H9 (cell line): ENCODE results near the gene MBD3L3. TPM values are rescaled to one million over a fixed set of nuclear protein-coding genes. Genes with fewer than 3 reads are reported as not detected.

Source experiments
- DNase-seq: peaks from one replicate; pipeline ENCODE4 v3.0.0-alpha.2; 2017
- H2AFZ ChIP-seq: one replicate; pipeline ENCODE4 v1.6.1; 2013; ENCODE audit warnings: mild to moderate bottlenecking, low read length, control low read depth, moderate library complexity
- H2AK5ac ChIP-seq: 2 replicates; pipeline ENCODE4 v1.6.1; 2013; ENCODE audit warnings: low read length, control low read depth, mixed read lengths; ENCODE audit not compliant: insufficient read length
- H2BK120ac ChIP-seq: one replicate; pipeline ENCODE4 v1.6.1; 2013; ENCODE audit warnings: low read depth, mild to moderate bottlenecking, low read length, control low read depth, inconsistent platforms; ENCODE audit not compliant: poor library complexity, severe bottlenecking
- H2BK12ac ChIP-seq: 2 replicates; pipeline ENCODE4 v1.6.1; 2013; ENCODE audit warnings: low read length, control low read depth, mixed read lengths, low read depth; ENCODE audit not compliant: insufficient read length
- H2BK15ac ChIP-seq: 2 replicates; pipeline ENCODE4 v1.6.1; 2013; ENCODE audit warnings: low read depth, low read length, control low read depth
- H2BK20ac ChIP-seq: one replicate; pipeline ENCODE4 v1.6.1; 2013; ENCODE audit warnings: low read depth, mild to moderate bottlenecking, low read length, control low read depth, inconsistent platforms; ENCODE audit not compliant: poor library complexity, severe bottlenecking
- H2BK5ac ChIP-seq: 2 replicates; pipeline ENCODE4 v1.6.1; 2013; ENCODE audit warnings: low read length, control low read depth, mixed read lengths; ENCODE audit not compliant: insufficient read length
- H3K14ac ChIP-seq: 2 replicates; pipeline ENCODE4 v1.6.1; 2013; ENCODE audit warnings: low read length, control low read depth; ENCODE audit not compliant: insufficient read depth
- H3K18ac ChIP-seq: 2 replicates; pipeline ENCODE4 v1.6.1; 2013; ENCODE audit warnings: low read depth, mild to moderate bottlenecking, mixed read lengths, low read length, control low read depth; ENCODE audit not compliant: insufficient read length
- H3K23ac ChIP-seq: 2 replicates; pipeline ENCODE4 v1.6.1; 2013; ENCODE audit warnings: low read length, control low read depth, mixed read lengths, low read depth; ENCODE audit not compliant: insufficient read length
- H3K23me2 ChIP-seq: 2 replicates; pipeline ENCODE4 v1.6.1; 2013; ENCODE audit warnings: low read depth, mild to moderate bottlenecking, mixed read lengths, low read length, control low read depth; ENCODE audit not compliant: insufficient read length, poor library complexity, severe bottlenecking
- H3K27ac ChIP-seq: 2 replicates; pipeline ENCODE4 v1.5.1; 2013; ENCODE audit warnings: low read length, control low read depth, mixed read lengths, low read depth; ENCODE audit not compliant: insufficient read length
- H3K27me3 ChIP-seq: 2 replicates; pipeline ENCODE4 v1.6.1; 2013; ENCODE audit warnings: low read length, control low read depth, inconsistent platforms; ENCODE audit not compliant: insufficient read depth
- H3K4ac ChIP-seq: 2 replicates; pipeline ENCODE4 v1.6.1; 2013; ENCODE audit warnings: low read depth, mild to moderate bottlenecking, control low read depth, inconsistent platforms, low read length, moderate library complexity
- H3K4me1 ChIP-seq: 2 replicates; pipeline ENCODE4 v1.6.1; 2013; ENCODE audit warnings: low read length, control low read depth, inconsistent platforms; ENCODE audit not compliant: insufficient read depth
- H3K4me2 ChIP-seq: 2 replicates; pipeline ENCODE4 v1.6.1; 2013; ENCODE audit warnings: low read length, control low read depth, mixed read lengths; ENCODE audit not compliant: insufficient read length, insufficient read depth
- H3K56ac ChIP-seq: 2 replicates; pipeline ENCODE4 v1.6.1; 2013; ENCODE audit warnings: low read depth, mild to moderate bottlenecking, mixed read lengths, low read length, control low read depth; ENCODE audit not compliant: insufficient read length
- H3K79me1 ChIP-seq: 2 replicates; pipeline ENCODE4 v1.6.1; 2013; ENCODE audit warnings: low read depth, mild to moderate bottlenecking, moderate library complexity, low read length, control low read depth, inconsistent platforms; ENCODE audit not compliant: insufficient read depth, poor library complexity, severe bottlenecking
- H3K79me2 ChIP-seq: 2 replicates; pipeline ENCODE4 v1.6.1; 2013; ENCODE audit warnings: low read length, control low read depth, inconsistent platforms; ENCODE audit not compliant: insufficient read depth
- H3K9ac ChIP-seq: 2 replicates; pipeline ENCODE4 v1.6.1; 2013; ENCODE audit warnings: low read length, control low read depth, mixed read lengths; ENCODE audit not compliant: insufficient read length; ENCODE audit errors: extremely low read depth
- H3K9me3 ChIP-seq: one replicate; pipeline ENCODE4 v1.6.1; 2013; ENCODE audit warnings: low read depth, low read length, inconsistent platforms; ENCODE audit not compliant: control insufficient read depth
- H3T11ph ChIP-seq: one replicate; pipeline ENCODE4 v1.6.1; 2013; ENCODE audit warnings: mild to moderate bottlenecking, low read length, control low read depth, inconsistent platforms
- H4K20me1 ChIP-seq: one replicate; pipeline ENCODE4 v1.6.1; 2013; ENCODE audit not compliant: control insufficient read depth, insufficient read length, insufficient read depth
- H4K5ac ChIP-seq: 2 replicates; pipeline ENCODE4 v1.6.1; 2013; ENCODE audit warnings: low read depth, mild to moderate bottlenecking, mixed read lengths, low read length, control low read depth; ENCODE audit not compliant: insufficient read length
- H4K8ac ChIP-seq: replicated peaks from 2 replicates; pipeline ENCODE4 v1.6.1; 2013; ENCODE audit warnings: low read length, control low read depth, mixed read lengths, low read depth; ENCODE audit not compliant: insufficient read length
- H4K91ac ChIP-seq: 2 replicates; pipeline ENCODE4 v1.6.1; 2013; ENCODE audit warnings: low read depth, mild to moderate bottlenecking, moderate library complexity, mixed read lengths, low read length, control low read depth; ENCODE audit not compliant: insufficient read length
- H3K27ac Mint-ChIP-seq, 3 experiments: 2 replicates in 2 of 3; 3 replicates in 1 of 3; pipeline ENCODE4 v1.8.0; 2020 to 2021; ENCODE audit warnings: mixed read lengths in 3 of 3, mild to moderate bottlenecking in 1 of 3, moderate library complexity in 1 of 3
- H3K27me3 Mint-ChIP-seq: 2 replicates; pipeline ENCODE4 v1.8.0; 2021; ENCODE audit warnings: low read depth, mild to moderate bottlenecking, moderate library complexity, mixed read lengths
- H3K36me3 Mint-ChIP-seq, 3 experiments: 2 replicates in 2 of 3; 3 replicates in 1 of 3; pipeline ENCODE4 v1.8.0; 2020 to 2021; ENCODE audit warnings: low read depth in 3 of 3, mixed read lengths in 3 of 3; ENCODE audit not compliant: insufficient read depth in 1 of 3
- H3K4me1 Mint-ChIP-seq, 2 experiments: 2 replicates each; pipeline ENCODE4 v1.8.0; 2020; ENCODE audit warnings: mixed read lengths in 2 of 2
- H3K4me3 Mint-ChIP-seq, 2 experiments: 2 replicates in 1 of 2; 3 replicates in 1 of 2; pipeline ENCODE4 v1.8.0; 2020 to 2021; ENCODE audit warnings: mild to moderate bottlenecking in 2 of 2, mixed read lengths in 2 of 2, moderate library complexity in 1 of 2
- H3K9me3 Mint-ChIP-seq, 2 experiments: 2 replicates in 1 of 2; 3 replicates in 1 of 2; pipeline ENCODE4 v1.8.0; 2020; ENCODE audit warnings: mild to moderate bottlenecking in 2 of 2, mixed read lengths in 2 of 2, moderate library complexity in 1 of 2
- CTCF ChIP-seq: fragments of 200-600 bp; sonication (generic); conservative IDR thresholded peaks from 3 replicates; pipeline ENCODE4 v1.8.0; 2021; ENCODE audit warnings: antibody characterized with exemption, mild to moderate bottlenecking
- WGBS: extraction: QIAGEN DNeasy Blood & Tissue Kit; methylation state at CpG from one replicate; pipeline ENCODE4 v1.1.7; 2013; ENCODE audit warnings: missing lambda C conversion rate, low lambda C conversion rate, mixed read lengths; ENCODE audit not compliant: insufficient read length; ENCODE audit errors: extremely low coverage; 5-methylcytosine and 5-hydroxymethylcytosine counted together
- total RNA-seq: library from RNA; stranded (reverse); gene quantifications from 2 replicates; pipeline ENCODE4 v1.2.1, GENCODE V29; 2021

MBD3L3 gene
- total RNA-seq, 1 experiment from 2014 or later, result not detected

- no peak overlapping the region for H2AK5ac ChIP-seq
- peaks cover 77 to 86% of the 10 kb centered on the region in 2 experiments for H3K9me3 Mint-ChIP-seq
- WGBS, result no CpG with 5 or more reads among the region's 4 CpGs
Observed at GRCh38 chr19:7007859-7008258, 50.6 kb downstream of the MBD3L3 start.

More at GRCh38 chr19:7007859-7008258, 50.6 kb downstream of the MBD3L3 start:
- TF ChIP-seq CTCF, result no peak
- no peak for DNase-seq
- Mint-ChIP-seq H3K36me3 (peaks cover 0 to 7% (median 6%) of the 10 kb centered on the region in 3 experiments; a peak in 4 of 7 replicates), H3K4me3 (no peak overlapping the region), H3K4me1 (no peaks in the 10 kb centered on the region), H3K27me3 (peaks cover 2% of the 10 kb centered on the region), H3K27ac (no peak overlapping the region; a peak in 1 of 7 replicates)
- Histone ChIP-seq H3K4me1 (no peaks in the 10 kb centered on the region), H3K79me1 (no peaks in the 10 kb centered on the region), H4K5ac (no peak overlapping the region), H4K8ac (no peak overlapping the region), H3K4me2 (no peak overlapping the region), H3K9ac (no peak overlapping the region), H4K91ac (no peak overlapping the region), H2BK120ac (no peak overlapping the region), H2BK5ac (no peak overlapping the region), H3K27me3 (no peaks in the 10 kb centered on the region), H3K23me2 (no peaks in the 10 kb centered on the region), H3K14ac (no peak overlapping the region), H3K18ac (no peak overlapping the region), H3K79me2 (no peaks in the 10 kb centered on the region), H2AFZ (no peak overlapping the region), H3K56ac (no peak overlapping the region), H2BK12ac (no peak overlapping the region), H2BK15ac (no peak overlapping the region), H4K20me1 (no peaks in the 10 kb centered on the region), H3K4ac (no peak overlapping the region), H3K9me3 (peaks cover 19% of the 10 kb centered on the region), H2BK20ac (no peak overlapping the region), H3T11ph (no peak overlapping the region), H3K23ac (no peak overlapping the region), H3K27ac (no peak overlapping the region)

Other genes with a start within 250 kb of the MBD3L3 start
- gene ADGRE1, start 171.1 kb downstream of the MBD3L3 start, total RNA-seq, result not detected in 2 replicates
- gene MBD3L2B, start 37.2 kb downstream of the MBD3L3 start, total RNA-seq, result not detected in 2 replicates
- not detected in 2 replicates for gene MBD3L5, start 28.1 kb downstream of the MBD3L3 start, total RNA-seq
- not detected in 2 replicates for gene MBD3L4, start 18.5 kb downstream of the MBD3L3 start, total RNA-seq
- not detected in 2 replicates for gene MBD3L2, start 9.4 kb downstream of the MBD3L3 start, total RNA-seq
- gene ZNF557, start 11.0 kb upstream of the MBD3L3 start, total RNA-seq, result 10.9 and 12.2 TPM in 2 replicates
- 37.0 and 39.8 TPM in 2 replicates for gene INSR, start 235.7 kb upstream of the MBD3L3 start, total RNA-seq